HepG2 (cell line): ENCODE measurements around the gene NUDCD3. TPM values are rescaled to one million over a fixed set of nuclear protein-coding genes. Genes with fewer than 3 reads are reported as not detected.

Source experiments
- ATAC-seq: fragments of 200-7000 bp; cut with Tn5 transposase; 3 replicates; pipeline ENCODE4 v1.9.1; 2020; ENCODE audit warnings: mild to moderate bottlenecking, moderate library complexity
- BruUV-seq: library from RNA; stranded (reverse); fragments of 400-500 nt; replicated peaks from 2 replicates; lab custom pipeline; 2021; lab: Mats Ljungman, UMichigan
- CTCF ChIA-PET: fragments of 300-600 bp; formaldehyde crosslinking; extraction: SDS; loops from one replicate; lab custom pipeline; 2021; ENCODE audit warnings: low total read pairs, inconsistent platforms, low intra/inter-chr PET ratio; lab: Yijun Ruan, JAX
- POLR2A ChIA-PET: fragments of 350-600 bp; sonication (Branson Sonifier 250); formaldehyde crosslinking; loops from one replicate; lab custom pipeline; 2020; ENCODE audit warnings: antibody characterized with exemption, inconsistent platforms; lab: Yijun Ruan, JAX
- DNase-seq: peaks from one replicate; pipeline ENCODE4 v3.0.0-alpha.2; 2015; ENCODE audit warnings: low spot score
- FAIRE-seq: peaks from 3 replicates; lab custom pipeline; 2011; peaks lifted over from hg19 to GRCh38; lab: Jason Lieb, UNC
- H2AFZ ChIP-seq: one replicate; pipeline ENCODE4 v1.6.1; 2011; ENCODE audit warnings: low read length, inconsistent platforms
- H3K27ac ChIP-seq: fragments of 300-600 bp; 3 replicates; pipeline ENCODE4 v1.8.0; 2011; ENCODE audit warnings: mixed run types, mild to moderate bottlenecking, mixed read lengths, low read length, inconsistent platforms; ENCODE audit not compliant: insufficient read depth; ENCODE audit errors: extremely low read length
- H3K27me3 ChIP-seq, 2 experiments: fragments of 200-600 bp in 1 of 2; 2 replicates in 1 of 2; 3 replicates in 1 of 2; pipeline versions ENCODE4 v1.6.0 to v1.8.0; 2011; ENCODE audit warnings: low read length in 2 of 2, mild to moderate bottlenecking in 2 of 2, moderate library complexity in 2 of 2, inconsistent platforms in 1 of 2; ENCODE audit not compliant: insufficient read depth in 2 of 2, control insufficient read depth in 1 of 2
- H3K36me3 ChIP-seq, 2 experiments: fragments of 200-600 bp in 1 of 2; replicated peaks in 1 of 2; 2 replicates in 1 of 2; 3 replicates in 1 of 2; pipeline versions ENCODE4 v1.5.1 to v1.8.0; 2011; ENCODE audit warnings: low read length in 2 of 2, inconsistent platforms in 1 of 2; ENCODE audit not compliant: insufficient read depth in 2 of 2, control insufficient read depth in 1 of 2
- H3K4me1 ChIP-seq: 2 replicates; pipeline ENCODE4 v1.5.1; 2012; ENCODE audit warnings: low read length, inconsistent platforms; ENCODE audit not compliant: insufficient read depth
- H3K4me2 ChIP-seq: 2 replicates; pipeline ENCODE4 v1.6.0; 2011; ENCODE audit warnings: low read depth, low read length, inconsistent platforms
- H3K4me3 ChIP-seq, 3 experiments: fragments of 200-600 bp in 1 of 3; sonication (generic), shearing (Covaris generic) in 1 of 3; replicated peaks in 1 of 3; 2 replicates each; pipeline ENCODE4 v1.5.1; 2011 to 2016; ENCODE audit warnings: low read length in 3 of 3, inconsistent platforms in 2 of 3, low read depth in 2 of 3, mild to moderate bottlenecking in 2 of 3, control low read depth in 1 of 3, mixed read lengths in 1 of 3; ENCODE audit not compliant: insufficient read depth in 1 of 3
- H3K79me2 ChIP-seq: one replicate; pipeline ENCODE4 v1.6.1; 2011; ENCODE audit warnings: low read length, inconsistent platforms; ENCODE audit not compliant: insufficient read depth
- H3K9ac ChIP-seq: 2 replicates; pipeline ENCODE4 v1.6.0; 2011; ENCODE audit warnings: mild to moderate bottlenecking, low read depth, low read length, inconsistent platforms; ENCODE audit not compliant: insufficient read depth
- H3K9me3 ChIP-seq: 2 replicates; pipeline ENCODE4 v1.5.1; 2012; ENCODE audit warnings: mild to moderate bottlenecking, low read length
- H4K20me1 ChIP-seq: 2 replicates; pipeline ENCODE4 v1.6.0; 2011; ENCODE audit warnings: inconsistent platforms, mild to moderate bottlenecking, low read length, moderate library complexity; ENCODE audit not compliant: insufficient read depth
- AKAP8 ChIP-seq: sonication (generic); formaldehyde crosslinking; IDR thresholded peaks from 2 replicates; pipeline ENCODE4 v1.5.1; 2020; ENCODE audit warnings: mild to moderate bottlenecking, missing genetic modification reagents
- FOXA1 ChIP-seq, 2 experiments: fragments of 450-650 bp in 1 of 2; sonication (generic) in 1 of 2; formaldehyde crosslinking in 1 of 2; IDR thresholded peaks; 2 replicates each; pipeline versions ENCODE4 v1.4.0 to v1.6.1; 2016 to 2020; ENCODE audit warnings: missing genetic modification reagents in 1 of 2
- FOXC1 ChIP-seq: sonication (generic); formaldehyde crosslinking; IDR thresholded peaks from 2 replicates; pipeline ENCODE4 v1.8.0; 2022; ENCODE audit warnings: mild to moderate bottlenecking, missing genetic modification reagents, borderline replicate concordance
- HOXA7 ChIP-seq: sonication (generic); formaldehyde crosslinking; IDR thresholded peaks from 2 replicates; pipeline ENCODE4 v1.8.1; 2022; ENCODE audit warnings: mild to moderate bottlenecking, missing genetic modification reagents, moderate library complexity
- KLF9 ChIP-seq: IDR thresholded peaks from 2 replicates; pipeline ENCODE4 v1.6.1; 2016; ENCODE audit warnings: low read depth
- PAXIP1 ChIP-seq: sonication (generic); formaldehyde crosslinking; conservative IDR thresholded peaks from 2 replicates; pipeline ENCODE4 v1.4.0; 2020; ENCODE audit warnings: mild to moderate bottlenecking, missing genetic modification reagents, moderate library complexity
- POLR2AphosphoS5 ChIP-seq: IDR thresholded peaks from 2 replicates; pipeline ENCODE4 v1.6.1; 2012; ENCODE audit warnings: low read depth, low read length
- ZBTB14 ChIP-seq: sonication (generic); formaldehyde crosslinking; IDR thresholded peaks from 2 replicates; pipeline ENCODE4 v1.4.0; 2020; ENCODE audit warnings: missing genetic modification reagents
- ZBTB38 ChIP-seq: sonication (generic); formaldehyde crosslinking; IDR thresholded peaks from 2 replicates; pipeline ENCODE4 v1.5.1; 2020; ENCODE audit warnings: mild to moderate bottlenecking, missing genetic modification reagents
- ZFP36 ChIP-seq: fragments of 150-350 bp; IDR thresholded peaks from 2 replicates; pipeline ENCODE4 v1.6.1; 2018; ENCODE audit warnings: borderline replicate concordance, low read length, low read depth; ENCODE audit not compliant: partially characterized antibody
- ZMYM4 ChIP-seq: sonication (generic); formaldehyde crosslinking; IDR thresholded peaks from 2 replicates; pipeline ENCODE4 v1.8.1; 2023; ENCODE audit warnings: mild to moderate bottlenecking, missing genetic modification reagents
- ZNF180 ChIP-seq: sonication (generic); formaldehyde crosslinking; IDR thresholded peaks from 2 replicates; pipeline ENCODE4 v1.4.0; 2020; ENCODE audit warnings: low read depth, missing genetic modification reagents, borderline replicate concordance
- ZNF235 ChIP-seq: sonication (generic); formaldehyde crosslinking; IDR thresholded peaks from 2 replicates; pipeline ENCODE4 v1.8.1; 2023; ENCODE audit warnings: mild to moderate bottlenecking, missing genetic modification reagents, borderline replicate concordance
- ZNF281 ChIP-seq: sonication (generic); formaldehyde crosslinking; IDR thresholded peaks from 2 replicates; pipeline ENCODE4 v1.4.0; 2020; ENCODE audit warnings: missing genetic modification reagents, borderline replicate concordance
- ZNF501 ChIP-seq: sonication (generic); formaldehyde crosslinking; IDR thresholded peaks from 2 replicates; pipeline ENCODE4 v1.5.1; 2020; ENCODE audit warnings: mild to moderate bottlenecking, moderate library complexity, missing genetic modification reagents
- WGBS: methylation state at CpG from one replicate; pipeline ENCODE4 v1.1.6; 2017; ENCODE audit warnings: low lambda C conversion rate; 5-methylcytosine and 5-hydroxymethylcytosine counted together
- in situ Hi-C: cut with HindIII; loops from 2 replicates; pipeline ENCODE4 v1.10.0; 2017; ENCODE audit warnings: low pct_unique_long_range_greater_than_20kb; ENCODE audit not compliant: extremely low pct_ligation_motif_present
- intact Hi-C: fragments of 100-400 bp; cut with micrococcal nuclease; formaldehyde crosslinking; loops from one replicate; pipeline ENCODE4 v1.10.0; 2022; ENCODE audit not compliant: unreplicated experiment
- polyA plus RNA-seq, 8 experiments: library from polyadenylated mRNA; depleted of rRNA in 3 of 8; stranded (reverse) in 7 of 8; unstranded in 1 of 8; fragments of >200 nt; fragmentation: Illumina TruSeq in 4 of 8; extraction: Trizol in 4 of 8; gene quantifications; 2 replicates each; pipeline versions ENCODE4 v1.2.1 to v1.2.3, GENCODE V29; 2011 to 2016; ENCODE audit warnings: low read depth in 4 of 8, missing spikeins in 1 of 8, mixed read lengths in 1 of 8; ENCODE audit not compliant: insufficient read depth in 1 of 8
- total RNA-seq, 5 experiments: library from RNA; depleted of rRNA; stranded (reverse); fragments of >200 nt; fragmentation: Illumina TruSeq; extraction: Trizol; gene quantifications; 2 replicates each; pipeline ENCODE4 v1.2.3, GENCODE V29; 2016; ENCODE audit warnings: low read depth in 1 of 5

Gene NUDCD3
- total and polyA plus RNA-seq, 2 of the 13 experiments (the other 11 are each of a cell fraction or from before 2014, with no cell fraction given) = 20.8 to 49.9 TPM

GRCh38 chr7:44430054-44430453, 60.4 kb downstream of the NUDCD3 start:
- in situ Hi-C loops (no loop called here), intact Hi-C loops (no loop called here)
- BruUV-seq = no TSS peak
- 85% methylated on average over 4 of the region's 4 CpGs for WGBS
- DNase-seq (no peak), FAIRE-seq (no peak), ATAC-seq (no peak)
- Histone ChIP-seq H3K4me3 (no peak overlapping the region), H3K9ac (no peak overlapping the region), H2AFZ (no peak overlapping the region), H3K79me2 (peaks cover 5% of the 10 kb centered on the region), H3K27me3 (no peaks in the 10 kb centered on the region), H3K9me3 (no peaks in the 10 kb centered on the region), H3K4me1 (peaks cover 7% of the 10 kb centered on the region; the same call in 1 of the 2 replicates), H3K4me2 (no peak overlapping the region), H3K36me3 (peaks cover 24 to 51% of the 10 kb centered on the region in 2 experiments; a peak in 4 of 5 replicates), H3K27ac (no peak overlapping the region), H4K20me1 (no peaks in the 10 kb centered on the region)
- ChIA-PET CTCF (no interaction called here), POLR2A (no interaction called here)
- no peak for TF ChIP-seq KLF9 (CRISPR knock-in tag)
- no peak for TF ChIP-seq PAXIP1
- TF ChIP-seq AKAP8 (CRISPR knock-in tag) = no peak
- no peak for TF ChIP-seq ZMYM4 (CRISPR knock-in tag)
- no peak for TF ChIP-seq ZNF180 (CRISPR knock-in tag)
- no peak for TF ChIP-seq ZNF501 (CRISPR knock-in tag)
- TF ChIP-seq ZBTB14 = no peak
- TF ChIP-seq FOXC1 = no peak
- no peak for TF ChIP-seq ZBTB38 (CRISPR knock-in tag)
- no peak for TF ChIP-seq HOXA7 (CRISPR knock-in tag)
- no peak for TF ChIP-seq ZNF235 (CRISPR knock-in tag)
- no peak for TF ChIP-seq POLR2AphosphoS5
- no peak for TF ChIP-seq ZNF281 (CRISPR knock-in tag)
- no peak for TF ChIP-seq ZFP36
- no peak for TF ChIP-seq FOXA1 (IDR thresholded peaks at IDR 0.05)
- TF ChIP-seq FOXA1 (CRISPR knock-in tag; IDR thresholded peaks at IDR 0.05) = no peak
